ENCODE data around the gene FAM83F. TPM values are rescaled to one million over a fixed set of nuclear protein-coding genes. Genes with fewer than 3 reads are reported as not detected.

Gene FAM83F
- total and polyA plus RNA-seq, 10 of the 15 experiments (the other 5 are each of a cell fraction or from before 2014, with no cell fraction given): 0.01 to 0.05 (median 0.01) TPM; not detected in 7

DNA sequence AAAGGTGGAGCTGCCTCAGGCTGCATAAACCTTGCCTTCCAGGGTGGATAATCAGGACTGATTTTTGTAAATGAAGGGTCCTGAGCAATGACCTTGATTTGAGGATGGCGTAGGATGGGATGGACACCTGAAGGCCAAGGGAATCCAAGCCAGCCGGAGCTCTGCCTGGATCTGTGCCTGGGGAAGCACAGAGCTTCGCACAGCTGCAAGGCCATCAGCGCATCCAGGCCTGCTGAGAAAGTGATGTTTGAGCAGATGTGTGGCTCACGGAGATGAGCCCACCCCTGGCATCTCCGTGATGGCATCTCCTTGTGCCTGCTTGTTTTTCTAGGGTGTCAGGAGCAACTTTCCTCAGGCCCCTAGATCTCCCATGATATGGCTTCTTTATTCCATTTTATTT is 23.3 kb downstream of the FAM83F start:
- intact Hi-C loops (cut with micrococcal nuclease; ENCODE audit: unreplicated experiment) (no loop called here), in situ Hi-C loops (cut with MboI) (no loop called here)
- H3K4me2 ChIP-seq (ENCODE audit: control insufficient read depth, insufficient read depth): no peak overlapping the region
- TF ChIP-seq MLLT1 (IDR thresholded peaks at IDR 0.05) (no peak), MEF2B (IDR thresholded peaks at IDR 0.05; ENCODE audit: partially characterized antibody, poor library complexity, severe bottlenecking) (no peak), TCF3 (IDR thresholded peaks at IDR 0.05; ENCODE audit: borderline replicate concordance, insufficient read depth, low read depth, low read length) (no peak), ASH2L (IDR thresholded peaks at IDR 0.05; ENCODE audit: borderline replicate concordance, low read depth) (no peak), LARP7 (IDR thresholded peaks at IDR 0.05) (no peak), NFIC (IDR thresholded peaks at IDR 0.05; ENCODE audit: low read depth, low read length) (no peak), E2F8 (IDR thresholded peaks at IDR 0.05; ENCODE audit: low read depth, partially characterized antibody) (no peak), ZNF207 (IDR thresholded peaks at IDR 0.05; ENCODE audit: borderline replicate concordance) (no peak), NR2F1 (conservative IDR thresholded peaks at IDR 0.05) (no peak), HCFC1 (IDR thresholded peaks at IDR 0.05; ENCODE audit: low read length) (no peak), NFXL1 (IDR thresholded peaks at IDR 0.05; ENCODE audit: borderline replicate concordance) (no peak), ZNF274 (IDR thresholded peaks at IDR 0.05; ENCODE audit: insufficient read depth, insufficient read length) (no peak), HDAC6 (IDR thresholded peaks at IDR 0.05; ENCODE audit: unreplicated experiment) (no peak), CHD2 (IDR thresholded peaks at IDR 0.05; ENCODE audit: borderline replicate concordance, low read depth, low read length) (no peak)
- ChIA-PET CTCF (interaction anchor here (0.6 to 1.4 kb wide), 2 partner anchors 283 to 394 kb away, joined by 3 read pairs; no protein-coding TSS in a partner anchor), RAD21 (ENCODE audit: unreplicated experiment) (interaction anchor here (0.5 kb wide), 1 partner anchor 591 kb away, joined by 4 read pairs; no protein-coding TSS in a partner anchor), POLR2A (no interaction called here), SMC1A (ENCODE audit: uncharacterized antibody, unreplicated experiment) (no interaction called here)
- H3K36me3 ChIP-seq (ENCODE audit: control insufficient read depth in 2 of 2, insufficient read depth in 2 of 2, low read length in 1 of 2): no peaks in the 10 kb centered on the region
- H4K20me1 ChIP-seq (ENCODE audit: control insufficient read depth, insufficient read depth): no peaks in the 10 kb centered on the region
- H3K4me3 ChIP-seq: no peak overlapping the region
- H3K4me1 ChIP-seq (ENCODE audit: control insufficient read depth, insufficient read depth, low read length): no peaks in the 10 kb centered on the region
- no peaks in the 10 kb centered on the region for H3K9me3 ChIP-seq (replicated peaks; ENCODE audit: control insufficient read depth, insufficient read depth, low read length)
- no peaks in the 10 kb centered on the region for H3K79me2 ChIP-seq (ENCODE audit: control insufficient read depth, insufficient read depth, low read length)
- 68% methylated on average over 6 of the region's 6 CpGs for WGBS (ENCODE audit: insufficient coverage, insufficient replicate concordance, low lambda C conversion rate, missing lambda C conversion rate)
- H3K27ac ChIP-seq (ENCODE audit: control insufficient read depth, insufficient read depth): no peak overlapping the region
- no peak for FAIRE-seq
- ATAC-seq: no peak
- no peak overlapping the region for H2AFZ ChIP-seq (ENCODE audit: control insufficient read depth, low read depth, low read length)
- peaks cover 0 to 4% of the 10 kb centered on the region in 2 experiments; a peak in 3 of 4 replicates for H3K27me3 ChIP-seq (replicated peaks in 1 of 2; ENCODE audit: control insufficient read depth in 2 of 2, insufficient read depth in 2 of 2, low read length in 1 of 2)
- no peak for DNase-seq (ENCODE audit: low read depth, low spot score)
- BruUV-seq (replicated peaks): no TSS peak
- no peak overlapping the region for H3K9ac ChIP-seq (ENCODE audit: control insufficient read depth, insufficient read depth, low read length)

Data from GM12878 (cell line).